Panc1 (cell line): ENCODE measurements around the gene ZKSCAN4. TPM values are rescaled to one million over a fixed set of nuclear protein-coding genes. Genes with fewer than 3 reads are reported as not detected.

Source experiments
- ATAC-seq: fragments of 200-7000 bp; cut with Tn5 transposase; 2 replicates; pipeline ENCODE4 v1.9.1; 2020; ENCODE audit warnings: mild to moderate bottlenecking, moderate library complexity
- BruUV-seq: library from RNA; stranded (reverse); fragments of 400-500 nt; replicated peaks from 2 replicates; lab custom pipeline; 2021; lab: Mats Ljungman, UMichigan
- CTCF ChIA-PET: fragments of 300-600 bp; sonication (Branson Sonifier 250); formaldehyde crosslinking; loops from one replicate; lab custom pipeline; 2022; ENCODE audit warnings: antibody characterized with exemption; lab: Charles Lee
- POLR2A ChIA-PET: fragments of 300-600 bp; sonication (Branson Sonifier 250); formaldehyde crosslinking; loops from one replicate; lab custom pipeline; 2022; ENCODE audit warnings: antibody characterized with exemption; lab: Charles Lee
- DNase-seq: peaks from one replicate; pipeline ENCODE4 v3.0.0-alpha.2; 2010; ENCODE audit warnings: low read depth, low spot score
- H3K27ac ChIP-seq: 2 replicates; pipeline ENCODE4 v1.5.1; 2011; ENCODE audit warnings: mild to moderate bottlenecking, low read length, inconsistent platforms
- H3K27me3 ChIP-seq: fragments of 200-500 bp; sonication (Bioruptor generic); 2 replicates; pipeline ENCODE4 v1.6.0; 2014; ENCODE audit warnings: low read length, inconsistent platforms; ENCODE audit not compliant: control insufficient read depth, insufficient read depth
- H3K36me3 ChIP-seq: fragments of 200-500 bp; sonication (Bioruptor generic); 2 replicates; pipeline ENCODE4 v1.5.1; 2014; ENCODE audit warnings: inconsistent platforms, mild to moderate bottlenecking, low read length, moderate library complexity; ENCODE audit not compliant: control insufficient read depth, insufficient read depth
- H3K4me1 ChIP-seq: 2 replicates; pipeline ENCODE4 v1.5.1; 2011; ENCODE audit warnings: inconsistent platforms, mild to moderate bottlenecking, low read length, moderate library complexity; ENCODE audit not compliant: control insufficient read depth, insufficient read depth
- H3K4me3 ChIP-seq, 2 experiments: 2 replicates each; pipeline ENCODE4 v1.5.1; 2011 to 2012; ENCODE audit warnings: low read depth in 2 of 2, low read length in 2 of 2, mild to moderate bottlenecking in 2 of 2, inconsistent platforms in 1 of 2, moderate library complexity in 1 of 2
- H3K9me3 ChIP-seq: fragments of 200-500 bp; sonication (Bioruptor generic); 2 replicates; pipeline ENCODE4 v1.5.1; 2014; ENCODE audit warnings: low read depth, mild to moderate bottlenecking, inconsistent platforms, low read length, moderate library complexity; ENCODE audit not compliant: control insufficient read depth, insufficient read depth
- CTCF ChIP-seq: fragments of 450-650 bp; IDR thresholded peaks from 2 replicates; pipeline ENCODE4 v1.5.1; 2017; ENCODE audit warnings: mild to moderate bottlenecking
- POLR2AphosphoS5 ChIP-seq: IDR thresholded peaks from 2 replicates; pipeline ENCODE4 v1.6.1; 2012; ENCODE audit warnings: mild to moderate bottlenecking, low read depth, low read length, moderate library complexity
- REST ChIP-seq, 2 experiments: IDR thresholded peaks; 2 replicates each; pipeline ENCODE4 v1.6.1; 2011 to 2012; ENCODE audit warnings: low read depth in 2 of 2, control low read depth in 1 of 2, low read length in 1 of 2, mild to moderate bottlenecking in 1 of 2, moderate library complexity in 1 of 2; ENCODE audit not compliant: insufficient read depth in 1 of 2
- SIN3A ChIP-seq: IDR thresholded peaks from 2 replicates; pipeline ENCODE4 v1.6.1; 2012; ENCODE audit warnings: low read depth, mild to moderate bottlenecking, low read length, moderate library complexity, borderline replicate concordance; ENCODE audit not compliant: insufficient read depth
- TCF7L2 ChIP-seq: IDR thresholded peaks from 2 replicates; pipeline ENCODE4 v1.6.1; 2011; ENCODE audit warnings: mild to moderate bottlenecking, low read depth, low read length, inconsistent platforms
- in situ Hi-C: cut with HindIII; loops from 2 replicates; pipeline ENCODE4 v1.10.0; 2016; ENCODE audit warnings: low sequenced_read_pairs, low pct_unique_long_range_greater_than_20kb
- intact Hi-C: fragments of 100-400 bp; cut with micrococcal nuclease; formaldehyde crosslinking; loops from one replicate; pipeline ENCODE4 v1.10.0; 2022; ENCODE audit not compliant: unreplicated experiment
- total RNA-seq: library from RNA; stranded (reverse); gene quantifications from one replicate; pipeline ENCODE4 v1.2.1, GENCODE V29; 2021; ENCODE audit not compliant: unreplicated experiment

ZKSCAN4 gene
- total RNA-seq, 1 experiment from 2014 or later: 4.4 TPM

GRCh38 chr6:28220257-28221133, 31.6 kb downstream of the ZKSCAN4 start:
- Histone ChIP-seq H3K27ac (peak overlapping the region; percentile 51; the same call in 1 of the 2 replicates), H3K9me3 (no peaks in the 10 kb centered on the region), H3K27me3 (no peaks in the 10 kb centered on the region), H3K4me1 (peaks cover 37% of the 10 kb centered on the region), H3K36me3 (no peaks in the 10 kb centered on the region; the same call in 1 of the 2 replicates), H3K4me3 (no peak overlapping the region)
- intact Hi-C loops: loop anchor here (2.0 to 5.0 kb wide), 2 partner anchors 117 to 136 kb away; partner anchors contain the start of gene ZSCAN31
- ChIA-PET POLR2A (no interaction called here), CTCF (interaction anchor here (0.7 to 1.4 kb wide), 2 partner anchors 135 to 168 kb away, joined by 3 to 6 read pairs; no protein-coding TSS in a partner anchor)
- no peak for ATAC-seq
- in situ Hi-C loops: no loop called here
- no peak for DNase-seq
- no TSS peak for BruUV-seq
- TF ChIP-seq POLR2AphosphoS5 (no peak), SIN3A (no peak), TCF7L2 (no peak), CTCF (no peak), REST (IDR thresholded peaks at IDR 0.05; ENCODE audit: insufficient read depth in 1 of 2, low read depth in 2 of 2, low read length in 1 of 2) (no peak)

GRCh38 chr6:28218312-28219248, 33.5 kb downstream of the ZKSCAN4 start:
- Histone ChIP-seq H3K36me3 (no peaks in the 10 kb centered on the region), H3K9me3 (no peaks in the 10 kb centered on the region), H3K27me3 (no peaks in the 10 kb centered on the region), H3K27ac (peak overlapping the region; percentile 92), H3K4me1 (peaks cover 33% of the 10 kb centered on the region), H3K4me3 (peak overlapping the region; percentile 55 to 77)
- intact Hi-C loops: no loop called here
- peak; percentile 90 for ATAC-seq
- TSS peak; percentile 96 for BruUV-seq
- CTCF ChIA-PET: interaction anchor here (0.7 kb wide), 1 partner anchor 76 kb away, joined by 3 read pairs; no protein-coding TSS in a partner anchor
- POLR2A ChIA-PET: interaction anchor here (0.6 to 0.8 kb wide), 5 partner anchors 14 to 619 kb away, joined by 3 to 18 read pairs (median 4); no protein-coding TSS in a partner anchor
- TF ChIP-seq TCF7L2 (0 out of 2 replicates have a peak, but pooled peaks have one; percentile 31), CTCF (no peak), POLR2AphosphoS5 (peak; percentile 71; the same call in 1 of the 2 replicates)
- in situ Hi-C loops: no loop called here
- no peak for DNase-seq
